Measurements from ENCODE around the gene DCXR. TPM values are rescaled to one million over a fixed set of nuclear protein-coding genes. Genes with fewer than 3 reads are reported as not detected.
A peak's percentile ranks its signal among the peaks of the same experiment; 100 is the strongest.

Gene DCXR
- total RNA-seq, 1 experiment from 2014 or later: 128 TPM

- no peak for DNase-seq (ENCODE audit: low read depth in 1 of 2, low spot score in 2 of 2)
- H3K4me1 ChIP-seq (replicated peaks): peaks cover 37% of the 10 kb centered on the region
- no peak overlapping the region for H3K4me3 ChIP-seq
- no peak overlapping the region for H3K27ac ChIP-seq
- H3K36me3 ChIP-seq: peaks cover 36% of the 10 kb centered on the region
- H3K9me3 ChIP-seq (replicated peaks): no peaks in the 10 kb centered on the region
- no peaks in the 10 kb centered on the region for H3K27me3 ChIP-seq (replicated peaks)
Measured at GRCh38 chr17:82034371-82035011, 3.0 kb downstream of the DCXR start.

- DNase-seq (ENCODE audit: low read depth in 1 of 2, low spot score in 2 of 2): no peak
- peaks cover 37% of the 10 kb centered on the region for H3K4me1 ChIP-seq (replicated peaks)
- no peak overlapping the region for H3K4me3 ChIP-seq
- no peaks in the 10 kb centered on the region for H3K27me3 ChIP-seq (replicated peaks)
- H3K27ac ChIP-seq: no peak overlapping the region
- peaks cover 40% of the 10 kb centered on the region for H3K36me3 ChIP-seq
- no peaks in the 10 kb centered on the region for H3K9me3 ChIP-seq (replicated peaks)
Measured at GRCh38 chr17:82033359-82034085, 4.0 kb downstream of the DCXR start.

- Histone ChIP-seq H3K9me3 (replicated peaks) (no peaks in the 10 kb centered on the region), H3K4me3 (peak overlapping the region; percentile 48), H3K36me3 (peaks cover 39% of the 10 kb centered on the region), H3K4me1 (replicated peaks) (peaks cover 31% of the 10 kb centered on the region), H3K27me3 (replicated peaks) (no peaks in the 10 kb centered on the region), H3K27ac (no peak overlapping the region)
- DNase-seq (ENCODE audit: low read depth in 1 of 2, low spot score in 2 of 2): no peak
Measured at GRCh38 chr17:82031885-82032627, 5.4 kb downstream of the DCXR start.

GRCh38 chr17:82031303-82031884 is 6.1 kb downstream of the DCXR start, which contains the start of gene RAC3:
TSS of gene RAC3 (plus strand) at chr17:82031678. CDS start at chr17:82031762, 84 bp downstream.
- Histone ChIP-seq H3K9me3 (replicated peaks) (no peaks in the 10 kb centered on the region), H3K36me3 (peaks cover 33% of the 10 kb centered on the region), H3K27ac (no peak within 1 kb of the TSS)

GRCh38 chr17:82030470-82031302 is 6.8 kb downstream of the DCXR start:
- Histone ChIP-seq H3K27me3 (replicated peaks) (no peaks in the 10 kb centered on the region), H3K36me3 (peaks cover 26% of the 10 kb centered on the region), H3K27ac (no peak overlapping the region), H3K9me3 (replicated peaks) (no peaks in the 10 kb centered on the region), H3K4me3 (peak overlapping the region; percentile 48), H3K4me1 (replicated peaks) (peaks cover 21% of the 10 kb centered on the region)
- peak; percentile 83 to 91 for DNase-seq (ENCODE audit: low read depth in 1 of 2, low spot score in 2 of 2)

More at GRCh38 chr17:82031303-82031884, 6.1 kb downstream of the DCXR start, which contains the start of gene RAC3:
- Histone ChIP-seq H3K4me3 (peak within 1 kb of the TSS; percentile 48), H3K27me3 (replicated peaks) (no peaks in the 10 kb centered on the region), H3K4me1 (replicated peaks) (peaks cover 25% of the 10 kb centered on the region)
- DNase-seq (ENCODE audit: low read depth in 1 of 2, low spot score in 2 of 2): no peak

- no peaks in the 10 kb centered on the region for H3K27me3 ChIP-seq (replicated peaks)
- no peak overlapping the region for H3K27ac ChIP-seq
- no peak for DNase-seq (ENCODE audit: low read depth in 1 of 2, low spot score in 2 of 2)
- no peak overlapping the region; the same call in 1 of the 2 replicates for H3K4me3 ChIP-seq
- peaks cover 19% of the 10 kb centered on the region for H3K36me3 ChIP-seq
- peaks cover 21% of the 10 kb centered on the region for H3K4me1 ChIP-seq (replicated peaks)
- no peaks in the 10 kb centered on the region for H3K9me3 ChIP-seq (replicated peaks)
Measured at GRCh38 chr17:82029990-82030469, 7.5 kb downstream of the DCXR start.

GRCh38 chr17:82029391-82029790 is 8.1 kb downstream of the DCXR start:
- no peak overlapping the region for H3K27ac ChIP-seq
- no peaks in the 10 kb centered on the region for H3K9me3 ChIP-seq (replicated peaks)
- no peaks in the 10 kb centered on the region for H3K27me3 ChIP-seq (replicated peaks)
- H3K4me1 ChIP-seq (replicated peaks): peaks cover 23% of the 10 kb centered on the region
- no peak overlapping the region for H3K4me3 ChIP-seq
- DNase-seq (ENCODE audit: low read depth in 1 of 2, low spot score in 2 of 2): no peak
- peaks cover 18% of the 10 kb centered on the region for H3K36me3 ChIP-seq

- Histone ChIP-seq H3K27ac (no peak overlapping the region), H3K27me3 (replicated peaks) (no peaks in the 10 kb centered on the region), H3K36me3 (peaks cover 18% of the 10 kb centered on the region), H3K4me1 (replicated peaks) (peaks cover 27% of the 10 kb centered on the region), H3K9me3 (replicated peaks) (no peaks in the 10 kb centered on the region), H3K4me3 (no peak overlapping the region)
- no peak for DNase-seq (ENCODE audit: low read depth in 1 of 2, low spot score in 2 of 2)
Measured at GRCh38 chr17:82028966-82029365, 8.5 kb downstream of the DCXR start.

GRCh38 chr17:82028246-82028645 is 9.3 kb downstream of the DCXR start:
- no peak overlapping the region for H3K27ac ChIP-seq
- no peak overlapping the region for H3K4me3 ChIP-seq
- DNase-seq (ENCODE audit: low read depth in 1 of 2, low spot score in 2 of 2): no peak
- peaks cover 18% of the 10 kb centered on the region for H3K36me3 ChIP-seq
- peaks cover 34% of the 10 kb centered on the region for H3K4me1 ChIP-seq (replicated peaks)
- H3K27me3 ChIP-seq (replicated peaks): no peaks in the 10 kb centered on the region
- no peaks in the 10 kb centered on the region for H3K9me3 ChIP-seq (replicated peaks)

- Histone ChIP-seq H3K27ac (no peak overlapping the region), H3K4me1 (replicated peaks) (peaks cover 40% of the 10 kb centered on the region), H3K9me3 (replicated peaks) (no peaks in the 10 kb centered on the region; the same call in 1 of the 2 replicates), H3K36me3 (peaks cover 19% of the 10 kb centered on the region), H3K4me3 (no peak overlapping the region), H3K27me3 (replicated peaks) (no peaks in the 10 kb centered on the region)
- no peak for DNase-seq (ENCODE audit: low read depth in 1 of 2, low spot score in 2 of 2)
Measured at GRCh38 chr17:82025401-82026107, 11.9 kb downstream of the DCXR start.

- Histone ChIP-seq H3K36me3 (peaks cover 20% of the 10 kb centered on the region), H3K27ac (no peak overlapping the region), H3K4me1 (replicated peaks) (peaks cover 33% of the 10 kb centered on the region), H3K9me3 (replicated peaks) (no peaks in the 10 kb centered on the region; the same call in 1 of the 2 replicates), H3K27me3 (replicated peaks) (no peaks in the 10 kb centered on the region), H3K4me3 (no peak overlapping the region)
- DNase-seq (ENCODE audit: low read depth in 1 of 2, low spot score in 2 of 2): no peak
Measured at GRCh38 chr17:82024859-82025258, 12.6 kb downstream of the DCXR start.

- peak overlapping the region; percentile 92 for H3K4me3 ChIP-seq
- H3K4me1 ChIP-seq (replicated peaks): peaks cover 33% of the 10 kb centered on the region
- no peaks in the 10 kb centered on the region for H3K27me3 ChIP-seq (replicated peaks)
- H3K27ac ChIP-seq: no peak overlapping the region
- H3K9me3 ChIP-seq (replicated peaks): no peaks in the 10 kb centered on the region; the same call in 1 of the 2 replicates
- H3K36me3 ChIP-seq: peaks cover 23% of the 10 kb centered on the region
- DNase-seq (ENCODE audit: low read depth in 1 of 2, low spot score in 2 of 2): peak in 1 of 2 experiments; percentile 59
Measured at GRCh38 chr17:82023447-82024241, 13.9 kb downstream of the DCXR start.

Measured in SJSA1 (cell line).